NCI-H524 (cell line): ENCODE results near the gene PACS2.

Source experiments
- DNase-seq, 2 experiments: peaks; one replicate each; lab custom pipeline; 2025; lab: John Stamatoyannopoulos, UW

The PACS2 gene

DNA sequence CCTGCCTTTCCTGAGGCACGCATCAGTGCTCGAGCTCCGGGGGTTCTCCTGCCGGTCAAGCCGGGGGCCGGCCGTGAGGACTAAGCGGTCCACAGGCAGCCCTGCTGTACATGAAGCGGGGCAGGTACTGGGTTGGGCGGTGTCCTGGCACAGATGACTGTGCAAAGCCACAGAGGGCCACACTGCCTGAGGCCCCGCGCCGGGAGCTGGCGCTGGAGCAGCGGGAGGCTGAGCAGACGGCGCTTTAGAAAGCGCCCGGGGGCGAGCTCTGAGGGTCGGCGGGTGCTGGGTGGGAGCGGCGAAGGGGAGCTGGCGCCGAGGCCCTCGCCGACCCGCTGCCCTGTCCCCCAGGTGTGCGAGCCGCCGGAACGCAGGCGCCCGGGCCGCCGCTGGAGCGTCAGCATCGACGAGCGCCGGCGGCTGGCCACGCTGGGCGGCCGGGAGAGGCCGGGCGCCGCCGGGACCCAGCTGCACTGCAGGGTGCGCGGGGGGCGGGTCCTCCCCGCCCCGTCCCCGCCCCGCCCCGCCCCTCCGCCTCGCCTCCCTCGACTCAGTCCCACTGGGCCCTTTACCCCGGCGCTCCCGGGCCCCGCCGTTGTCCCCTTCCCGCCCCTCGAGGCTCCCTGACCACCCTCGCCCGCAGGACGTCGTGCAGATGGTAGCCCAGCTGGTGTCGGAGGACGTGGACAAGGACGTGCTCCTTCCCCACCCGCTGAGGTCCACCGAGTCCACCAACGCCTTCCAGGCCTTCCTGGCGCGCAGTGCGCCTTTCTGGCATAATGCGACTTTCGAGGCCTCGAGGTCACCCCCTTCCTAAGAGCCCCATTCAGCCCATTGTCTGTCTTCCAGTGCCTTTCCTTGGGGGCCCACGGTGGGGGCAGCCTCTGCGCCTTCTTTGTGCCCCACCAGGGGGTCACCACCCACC lies 96.7 kb downstream of the PACS2 start:
- DNase-seq: peak; percentile 38 to 63

DNA sequence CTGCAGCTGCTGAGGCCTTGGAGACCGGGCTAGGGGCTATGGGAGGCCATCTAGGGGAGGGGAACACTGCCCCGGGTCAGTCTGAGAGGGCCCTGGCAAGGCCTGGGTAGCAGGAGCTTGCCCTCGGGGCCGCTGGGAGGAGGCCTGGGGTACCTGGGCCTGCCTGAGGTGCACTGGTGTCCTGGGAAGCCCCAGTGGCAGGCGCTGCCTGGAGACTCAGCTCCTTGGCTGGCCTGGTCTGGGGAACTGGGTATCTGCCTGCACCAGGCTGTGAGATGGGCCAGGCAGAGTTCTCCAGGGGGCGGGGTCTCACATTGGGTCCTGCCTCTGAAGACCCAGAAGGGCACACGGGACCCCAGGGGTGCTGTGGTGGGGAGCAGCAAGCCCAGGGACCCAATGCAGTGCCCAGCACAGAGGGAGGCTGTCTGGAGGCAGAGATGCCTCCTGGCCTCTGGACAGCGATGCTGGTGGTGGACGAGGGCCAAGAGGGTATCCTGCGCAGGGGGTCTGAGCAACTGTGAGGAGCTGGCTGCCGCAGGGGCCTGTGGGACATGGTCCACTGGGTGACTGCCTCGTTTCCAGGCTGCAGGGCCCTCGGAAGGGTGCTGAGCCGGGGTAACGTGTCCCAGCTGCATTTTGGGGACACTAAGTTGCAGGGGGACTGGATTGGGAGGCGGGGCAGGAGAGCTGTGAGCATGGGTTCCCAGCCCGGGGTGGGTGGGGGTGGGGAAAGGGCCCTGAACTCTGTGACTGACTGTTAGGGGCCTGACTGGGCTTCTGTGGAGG lies 97.6 kb downstream of the PACS2 start:
- no peak for DNase-seq

DNA sequence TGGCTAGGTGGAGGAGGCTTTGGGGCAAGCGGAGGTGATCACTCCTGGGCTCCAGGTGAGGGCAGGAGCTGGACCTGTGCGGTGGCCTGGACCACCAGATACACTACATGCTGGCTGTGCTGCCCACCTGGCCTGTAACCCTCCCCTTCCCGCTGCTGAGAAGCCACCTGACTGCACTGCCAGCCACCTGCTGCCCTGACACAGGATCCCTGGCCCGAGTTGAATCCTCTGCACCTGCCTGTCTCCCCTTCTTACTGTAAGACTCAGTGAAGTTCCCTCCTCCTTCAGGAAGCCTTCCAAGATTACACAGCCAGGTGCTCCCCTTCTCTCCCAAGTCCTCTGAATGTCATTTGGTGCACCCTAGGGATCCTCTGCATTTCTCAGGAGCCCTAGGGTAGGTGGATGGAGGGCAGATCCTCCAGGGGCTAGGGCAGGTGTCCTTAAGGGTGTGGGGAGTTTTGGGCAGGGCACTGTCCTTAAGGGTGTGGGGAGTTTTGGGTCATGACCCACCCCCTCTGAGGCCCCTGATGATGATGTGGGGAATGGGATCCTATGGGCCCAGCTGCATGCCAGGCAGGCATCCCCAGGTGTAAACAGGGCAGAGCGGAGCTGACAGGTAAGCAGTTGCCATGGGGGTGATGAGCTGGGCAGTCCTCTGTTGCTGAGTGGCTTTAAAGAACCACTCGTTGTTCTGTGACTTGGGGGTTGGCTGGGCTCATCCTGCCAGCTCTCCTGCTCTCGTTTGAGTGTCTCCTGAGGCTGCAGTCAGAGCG lies 98.4 kb downstream of the PACS2 start:
- DNase-seq: no peak

DNA sequence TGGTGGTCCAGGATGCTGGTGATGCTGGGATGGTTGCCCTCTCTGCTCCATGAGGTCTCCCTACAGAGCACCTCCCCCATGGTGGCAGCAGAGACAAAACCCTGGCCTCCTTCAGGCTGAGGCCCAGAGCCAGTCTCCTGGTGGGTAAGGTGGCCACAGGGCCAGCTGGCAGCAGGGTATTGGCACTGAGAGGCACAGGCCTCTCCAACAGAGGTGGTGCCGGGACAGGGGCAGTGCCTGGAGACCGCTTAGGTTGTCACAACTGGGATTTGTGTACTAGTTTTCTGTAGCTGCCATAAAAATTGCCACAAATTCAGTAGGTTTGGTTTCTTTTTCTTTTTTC lies 99.0 kb downstream of the PACS2 start:
- DNase-seq: no peak

DNA sequence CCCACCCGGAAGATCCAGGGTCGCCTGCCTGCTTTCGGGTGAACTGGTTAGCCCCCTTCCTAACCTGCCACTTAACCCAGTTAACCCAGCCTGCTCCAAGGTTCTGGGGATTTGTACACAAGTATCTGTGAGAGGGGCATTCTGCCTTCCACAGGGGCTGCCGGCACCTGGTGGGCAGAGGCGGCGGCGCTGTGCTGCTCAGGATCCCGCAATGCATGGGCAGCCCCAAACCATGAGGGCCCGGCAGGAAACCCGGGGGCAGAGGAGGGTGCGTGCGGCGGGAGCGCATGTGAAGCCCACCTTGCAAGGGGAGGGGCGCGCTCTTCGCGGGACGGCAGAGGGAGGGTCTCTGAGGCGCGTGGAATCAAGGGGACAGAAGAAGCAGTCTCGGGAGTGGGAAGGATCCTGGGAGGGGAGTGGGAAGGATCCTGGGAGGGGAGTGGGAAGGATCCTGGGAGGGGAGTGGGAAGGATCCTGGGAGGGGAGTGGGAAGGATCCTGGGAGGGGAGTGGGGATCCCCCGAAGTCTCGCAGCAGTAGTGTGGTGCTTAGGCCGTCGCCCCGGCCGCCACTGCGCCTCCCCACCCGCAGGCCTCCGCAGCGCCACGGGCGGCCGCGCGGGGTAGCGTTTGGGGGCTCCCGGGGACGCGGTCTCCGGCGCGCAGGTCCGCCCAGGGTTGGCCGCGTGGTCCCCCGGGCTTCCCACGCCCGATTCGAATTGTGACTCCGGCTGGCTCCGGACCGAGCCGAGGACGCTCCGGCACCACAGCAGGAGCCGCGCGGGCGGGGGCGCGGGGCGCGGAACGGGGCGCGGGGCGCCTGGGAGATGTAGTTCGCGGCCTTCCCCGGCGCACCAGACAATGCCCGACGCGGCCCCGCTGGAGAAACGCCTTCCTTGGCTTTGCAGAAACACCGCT lies 100.2 kb downstream of the PACS2 start:
- DNase-seq: peak; percentile 75 to 87

DNA sequence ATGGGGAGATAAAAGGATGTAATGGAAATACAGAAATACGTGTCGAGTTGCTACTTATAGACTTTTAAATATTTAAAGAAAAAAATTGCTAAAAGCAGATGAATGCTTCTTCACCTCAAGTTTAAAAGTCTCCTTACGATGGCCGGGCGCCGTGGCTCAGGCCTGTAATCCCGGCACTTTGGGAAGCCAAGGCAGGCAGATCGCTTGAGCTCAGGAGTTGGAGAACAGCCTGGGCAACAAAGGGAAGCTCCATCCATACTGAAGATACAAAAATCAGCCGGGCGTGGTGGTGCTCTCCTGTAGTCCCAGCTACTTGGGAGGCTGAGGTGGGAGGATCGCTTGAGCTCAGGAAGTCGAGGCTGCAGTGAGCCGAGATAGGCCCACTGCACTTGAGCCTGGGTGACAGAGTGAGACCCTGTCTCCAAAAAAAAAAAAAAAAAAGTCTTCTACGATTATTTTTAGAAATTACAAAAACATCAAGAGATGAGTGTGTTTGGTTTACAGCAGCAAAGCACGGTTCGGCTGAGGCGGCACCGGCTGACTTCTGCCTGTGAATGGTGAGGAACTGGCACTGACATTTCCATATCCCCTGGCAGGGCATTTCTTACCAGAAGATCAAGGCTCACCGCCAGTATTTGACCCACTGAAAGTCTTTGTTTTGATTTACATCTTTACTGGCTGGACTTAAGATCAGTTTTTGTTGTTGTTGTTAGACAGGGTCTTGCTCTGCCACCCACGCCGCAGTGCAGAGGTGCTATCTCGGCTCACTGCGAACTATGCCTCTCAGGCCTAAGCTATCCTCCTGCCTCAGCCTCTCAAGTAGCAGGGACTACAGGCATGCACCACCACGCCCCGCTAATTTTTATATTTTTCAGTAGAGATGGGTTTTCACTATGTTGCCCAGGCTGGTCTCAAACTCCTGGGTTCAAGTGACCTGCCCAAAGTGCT lies 101.2 kb downstream of the PACS2 start:
- no peak for DNase-seq

DNA sequence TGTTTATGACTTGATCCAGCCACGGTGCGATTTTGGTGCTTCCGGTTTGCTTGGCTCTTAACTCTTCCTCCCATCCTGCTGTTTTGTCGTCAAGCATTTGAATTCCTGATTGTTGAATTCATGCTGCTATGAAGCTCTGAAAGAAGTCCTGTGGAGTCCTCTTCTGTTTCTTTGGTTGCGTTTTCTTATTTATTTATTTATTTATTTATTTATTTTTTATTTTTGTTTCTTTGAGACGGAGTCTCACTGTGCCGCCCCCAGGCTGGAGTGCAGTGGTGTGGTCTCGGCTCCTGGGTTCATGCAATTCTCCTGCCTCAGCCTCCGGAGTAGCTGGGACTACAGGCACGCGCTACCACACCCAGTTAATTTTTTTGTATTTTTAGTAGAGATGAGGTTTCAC lies 102.1 kb downstream of the PACS2 start:
- no peak for DNase-seq

DNA sequence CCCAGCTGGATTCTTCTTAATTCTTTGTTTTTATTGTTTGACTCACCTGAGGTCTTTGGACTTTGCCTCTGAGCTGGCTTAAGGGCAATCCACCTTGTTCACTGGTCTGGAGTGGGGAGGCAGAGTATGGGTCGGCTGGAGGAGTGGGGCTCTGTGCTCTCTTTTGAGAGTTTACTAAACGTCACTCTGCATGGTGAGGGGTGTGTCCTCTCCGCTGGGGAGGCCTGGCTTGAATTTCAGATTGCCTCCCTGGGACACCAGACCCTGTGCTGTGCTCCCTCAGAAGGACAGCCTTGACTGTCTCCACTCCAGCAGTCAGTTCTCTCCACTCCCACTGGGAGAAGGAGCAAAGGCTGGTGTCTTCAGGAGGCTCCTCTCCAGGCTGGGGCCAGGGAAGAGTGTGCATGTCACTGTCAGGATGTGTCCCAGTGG lies 103.2 kb downstream of the PACS2 start:
- no peak for DNase-seq

DNA sequence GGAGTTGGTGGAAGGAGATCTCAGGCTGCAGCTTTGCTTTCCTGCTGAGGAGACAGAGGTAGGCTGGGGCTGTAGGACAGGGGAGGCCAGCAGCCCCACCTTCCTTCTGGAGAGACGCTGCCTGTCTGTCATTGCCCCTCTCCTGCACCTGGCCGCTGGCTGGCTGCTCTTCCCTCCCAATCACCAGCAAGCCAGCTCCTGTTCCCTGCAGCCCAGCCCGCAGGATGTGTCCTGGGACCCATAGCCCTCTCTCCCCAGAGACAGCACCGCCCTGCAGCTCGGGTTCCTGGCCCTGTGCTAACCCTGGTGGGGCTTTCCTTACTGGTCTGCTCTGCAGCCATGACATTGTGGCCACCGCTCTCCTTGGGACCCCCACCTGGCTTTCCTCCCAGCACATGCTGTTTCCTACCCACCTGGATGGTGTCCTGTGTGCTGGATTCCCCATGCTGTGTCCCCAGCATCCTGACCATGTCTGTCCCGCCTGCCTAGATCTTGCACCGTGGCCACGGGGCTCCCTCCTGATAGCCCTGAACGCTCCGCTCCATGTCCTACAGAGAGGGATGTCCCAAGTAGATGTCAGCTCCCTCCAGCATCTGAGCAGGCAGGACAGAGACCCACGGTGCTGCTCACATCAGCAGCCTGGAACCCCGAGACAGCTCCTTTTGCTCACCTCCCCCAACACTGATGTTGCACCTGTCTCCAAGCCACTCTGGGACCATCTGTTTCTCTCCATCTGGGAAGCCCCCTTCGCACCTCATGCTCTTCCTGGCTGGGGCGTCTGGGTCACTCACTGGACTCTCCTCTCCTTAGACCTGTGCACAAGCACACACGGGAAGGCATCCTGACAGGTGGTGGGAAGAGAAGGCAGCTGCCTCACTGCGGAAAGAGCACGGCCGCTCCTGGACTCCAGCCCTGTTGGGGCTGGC lies 104.0 kb downstream of the PACS2 start:
- peak; percentile 69 to 93 for DNase-seq

DNA sequence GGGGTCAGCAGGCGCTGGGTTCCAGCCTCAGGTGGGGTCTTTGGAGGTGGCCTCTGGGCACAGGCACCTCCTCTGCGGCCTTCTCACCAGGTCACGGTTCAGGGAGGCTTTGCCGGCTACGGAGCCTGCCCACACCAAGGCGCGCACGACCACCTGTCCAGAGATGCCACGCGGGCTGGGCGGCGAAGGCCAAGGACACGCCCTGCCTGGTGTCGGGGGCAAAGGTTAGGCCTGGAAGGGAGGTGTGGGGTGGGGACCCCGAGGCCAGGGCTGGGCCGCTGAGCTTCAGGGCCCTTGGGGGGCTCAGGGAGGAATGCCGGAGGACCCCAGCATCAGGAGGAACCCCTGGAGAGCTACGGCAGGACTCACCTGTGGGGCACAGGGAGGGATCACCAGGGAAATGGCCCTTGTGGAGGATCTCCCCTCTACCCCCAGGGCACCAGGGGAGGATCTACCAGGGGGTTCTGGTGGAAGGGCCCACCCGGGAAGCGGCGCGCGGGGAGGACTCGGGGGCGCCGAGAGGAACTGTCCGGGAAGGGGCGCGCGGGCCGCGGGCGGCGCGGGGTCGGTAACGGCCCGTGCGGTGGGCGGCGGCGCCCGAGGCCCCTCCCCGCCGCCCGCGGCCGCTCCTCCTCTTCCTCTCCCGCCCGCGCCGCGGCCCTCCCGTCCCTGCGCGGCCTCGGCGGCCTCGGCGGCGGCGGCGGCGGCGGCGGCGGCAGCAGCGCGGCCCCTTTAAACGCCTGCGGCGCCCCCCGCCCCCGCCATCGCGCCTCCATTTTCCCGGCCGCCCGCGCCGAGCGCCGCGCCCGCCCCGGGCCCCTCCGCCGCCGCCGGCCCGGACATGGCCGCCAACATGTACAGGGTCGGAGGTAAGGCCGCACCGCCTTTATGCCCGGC lies 104.9 kb downstream of the PACS2 start, which contains the start of gene MTA1:
MTA1 (plus strand) TSS at position 633 of the 897 bp plus-strand sequence; CDS start at position 842, 209 bp downstream.
- DNase-seq: peak in 1 of 2 experiments; percentile 54

DNA sequence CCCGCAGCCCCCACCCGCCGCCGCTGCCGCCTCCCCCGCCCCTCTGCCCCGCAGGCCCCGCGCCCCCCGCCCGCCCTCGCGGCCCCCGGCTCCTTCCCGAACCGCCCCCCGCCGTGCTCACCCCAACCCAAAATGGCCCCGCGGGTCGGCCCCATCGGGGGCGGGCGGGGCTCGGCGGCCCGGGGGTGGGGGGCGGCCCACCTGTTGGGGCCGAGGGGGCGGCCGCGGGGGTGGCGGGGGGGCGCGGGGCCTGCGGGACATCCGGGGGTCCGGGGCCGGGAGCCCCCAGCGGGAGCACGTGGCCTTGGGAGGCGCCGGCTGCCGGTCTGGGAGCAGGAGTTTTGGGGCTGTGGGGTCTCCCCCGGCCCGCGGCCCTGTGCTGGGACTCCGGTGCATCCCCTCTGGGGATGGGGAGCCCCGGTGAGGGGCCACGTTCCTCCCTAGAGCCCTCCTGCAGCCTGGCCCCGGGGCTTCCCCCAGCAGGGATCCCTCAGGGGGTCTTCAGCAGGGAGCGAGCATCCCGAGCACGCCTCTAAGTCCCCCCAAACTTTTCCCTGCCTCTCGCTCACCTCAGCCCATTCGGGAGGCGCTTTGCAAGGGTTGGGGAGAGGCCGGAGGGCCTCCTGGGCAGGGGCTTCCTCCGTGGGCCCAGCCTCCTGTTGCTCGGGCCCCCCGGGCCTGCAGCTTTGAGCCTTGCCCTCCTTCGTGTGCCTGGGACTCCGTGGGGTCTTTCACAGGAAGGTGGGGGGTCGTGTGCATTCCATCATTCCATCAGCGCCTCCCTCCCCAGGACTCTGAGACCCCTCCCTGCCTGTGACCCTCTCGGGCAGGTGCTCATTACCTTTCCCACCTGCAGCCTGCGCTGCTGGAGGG lies 105.8 kb downstream of the PACS2 start:
- DNase-seq: no peak

DNA sequence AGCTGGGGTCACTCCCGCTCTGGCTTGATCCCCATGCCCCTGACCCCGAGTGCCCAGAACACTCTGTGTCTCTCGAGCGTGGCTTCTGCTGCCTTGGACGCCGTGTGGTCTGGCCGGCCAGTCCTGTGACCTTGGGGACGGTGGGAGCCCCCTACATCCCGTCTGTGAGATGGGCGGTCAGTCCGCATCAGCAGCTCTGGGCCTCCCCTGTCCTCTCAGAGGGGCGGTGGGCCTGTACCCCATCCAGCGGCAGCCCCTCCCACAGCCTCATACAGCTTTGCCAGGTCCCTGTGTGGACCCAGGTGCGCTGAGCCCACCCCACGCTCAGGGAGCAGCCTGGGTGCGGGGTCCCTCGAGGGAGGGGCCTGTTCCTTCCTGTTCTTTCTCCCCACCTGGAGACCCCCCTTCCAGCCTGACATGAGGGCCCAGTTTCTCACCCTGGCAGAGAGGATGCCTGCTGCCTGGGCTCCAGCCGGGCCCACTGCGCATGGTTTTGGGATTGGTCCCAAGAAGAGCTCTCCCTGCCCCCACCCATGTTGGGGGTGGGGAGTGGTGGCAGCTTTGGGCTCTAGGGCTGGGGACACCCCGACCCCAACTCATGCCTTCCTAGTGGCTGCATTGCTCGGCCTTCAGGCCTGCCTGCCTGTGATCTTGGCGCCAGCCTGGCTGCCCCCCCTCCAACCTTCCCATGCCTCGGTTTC lies 106.6 kb downstream of the PACS2 start:
- DNase-seq: no peak

DNA sequence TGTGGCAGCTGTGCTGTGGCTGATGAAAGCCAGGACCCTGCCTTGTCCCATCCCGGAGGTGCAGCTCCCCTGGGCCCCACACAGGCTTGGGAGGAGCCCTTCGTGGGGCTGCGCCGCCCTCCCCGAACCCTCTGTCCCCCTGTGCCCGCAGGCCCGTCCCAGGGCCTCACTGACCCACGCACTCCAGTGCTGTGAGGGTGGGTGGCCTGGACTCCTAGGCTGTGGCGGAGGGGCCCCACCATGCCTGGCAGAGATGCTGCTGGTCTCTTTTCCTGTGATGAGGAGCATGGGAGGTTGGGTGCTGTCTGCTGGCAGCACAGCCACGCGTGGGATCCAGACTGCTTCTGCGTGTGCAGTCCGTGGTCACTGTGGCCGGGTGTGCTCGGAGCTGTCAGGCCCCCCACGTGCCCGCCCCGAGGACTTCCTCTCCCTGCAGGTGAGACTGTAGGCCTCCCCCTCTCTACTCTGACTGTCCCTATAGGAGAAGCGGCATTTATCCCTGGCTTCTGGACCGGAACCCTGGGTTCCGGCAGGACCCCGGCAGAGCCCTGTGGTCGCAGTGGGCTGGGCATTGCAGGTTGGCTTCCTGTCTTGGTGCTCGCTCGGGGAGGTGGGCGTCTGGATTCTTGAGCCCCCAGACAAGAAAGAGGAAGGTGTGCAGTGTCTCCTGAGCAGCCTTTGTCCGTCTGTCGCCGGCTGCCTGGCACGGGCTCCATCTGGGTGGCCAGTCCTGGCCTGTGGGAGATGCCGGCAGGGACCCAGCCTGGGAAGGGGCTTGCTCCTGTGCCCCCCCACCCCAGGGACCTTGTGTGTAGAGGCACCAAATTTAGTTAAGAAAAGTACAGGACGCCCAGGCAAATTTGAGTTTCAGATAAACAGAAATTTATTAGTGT lies 107.4 kb downstream of the PACS2 start:
- no peak for DNase-seq

DNA sequence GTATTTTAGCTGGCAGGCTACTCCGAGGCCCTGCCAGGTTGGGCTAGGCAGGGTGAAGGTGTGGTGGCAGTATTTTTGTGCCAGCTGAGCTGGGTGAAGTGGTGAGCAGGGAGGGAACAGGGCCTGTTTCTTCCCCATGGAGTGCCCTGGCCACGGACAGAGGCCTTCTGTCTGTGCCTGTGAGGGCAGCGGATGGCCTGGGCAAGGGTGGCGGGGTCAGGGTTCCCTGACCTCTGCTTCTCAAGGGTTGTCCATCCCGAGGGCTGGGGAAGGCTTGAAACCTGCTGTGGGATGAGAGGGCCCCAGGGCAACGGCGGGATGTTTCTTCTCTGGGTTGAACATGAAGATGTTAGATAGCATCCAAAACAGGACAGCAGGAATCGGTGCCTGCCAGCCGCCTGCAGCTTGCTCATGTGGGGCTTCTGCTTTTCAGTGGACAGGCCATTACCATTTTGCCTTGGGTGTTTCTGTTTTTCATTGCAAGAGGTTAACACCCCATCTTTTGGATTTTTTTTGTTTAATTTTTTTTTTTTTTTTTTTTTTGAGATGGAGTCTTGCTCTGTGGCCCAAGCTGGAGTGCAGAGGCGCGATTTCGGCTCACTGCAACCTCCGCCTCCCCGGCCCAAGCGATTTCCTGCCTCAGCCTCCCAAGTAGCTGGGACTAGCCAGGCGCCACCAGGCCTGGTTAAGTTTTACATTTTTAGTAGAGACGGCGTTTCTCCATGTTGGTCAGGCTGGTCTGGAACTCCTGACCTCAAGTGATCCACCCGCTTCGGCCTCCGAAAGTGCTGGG lies 108.3 kb downstream of the PACS2 start:
- DNase-seq: no peak
